ENCODE results near the gene RASAL2.

DNA sequence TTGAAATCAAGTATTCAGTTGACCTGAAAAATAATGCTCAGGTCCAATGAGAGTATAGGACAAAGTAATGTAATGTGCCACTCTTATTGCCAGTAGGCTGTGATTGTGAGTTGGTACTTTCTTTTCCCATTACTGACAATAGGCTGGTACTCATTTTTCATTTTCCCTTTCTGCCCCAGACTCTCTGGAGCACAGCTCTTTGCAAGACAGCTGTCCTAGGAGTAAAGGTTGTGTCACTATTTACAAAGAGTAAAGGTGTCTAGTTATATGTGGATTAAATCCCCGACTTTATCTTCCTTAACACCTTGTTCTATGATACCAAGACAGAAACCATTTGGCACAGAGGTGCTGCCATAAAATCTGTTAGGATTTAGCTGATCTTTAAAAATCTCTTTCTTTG, 32.3 kb upstream of the RASAL2 start:
- TF ChIP-seq, protein P1, sequence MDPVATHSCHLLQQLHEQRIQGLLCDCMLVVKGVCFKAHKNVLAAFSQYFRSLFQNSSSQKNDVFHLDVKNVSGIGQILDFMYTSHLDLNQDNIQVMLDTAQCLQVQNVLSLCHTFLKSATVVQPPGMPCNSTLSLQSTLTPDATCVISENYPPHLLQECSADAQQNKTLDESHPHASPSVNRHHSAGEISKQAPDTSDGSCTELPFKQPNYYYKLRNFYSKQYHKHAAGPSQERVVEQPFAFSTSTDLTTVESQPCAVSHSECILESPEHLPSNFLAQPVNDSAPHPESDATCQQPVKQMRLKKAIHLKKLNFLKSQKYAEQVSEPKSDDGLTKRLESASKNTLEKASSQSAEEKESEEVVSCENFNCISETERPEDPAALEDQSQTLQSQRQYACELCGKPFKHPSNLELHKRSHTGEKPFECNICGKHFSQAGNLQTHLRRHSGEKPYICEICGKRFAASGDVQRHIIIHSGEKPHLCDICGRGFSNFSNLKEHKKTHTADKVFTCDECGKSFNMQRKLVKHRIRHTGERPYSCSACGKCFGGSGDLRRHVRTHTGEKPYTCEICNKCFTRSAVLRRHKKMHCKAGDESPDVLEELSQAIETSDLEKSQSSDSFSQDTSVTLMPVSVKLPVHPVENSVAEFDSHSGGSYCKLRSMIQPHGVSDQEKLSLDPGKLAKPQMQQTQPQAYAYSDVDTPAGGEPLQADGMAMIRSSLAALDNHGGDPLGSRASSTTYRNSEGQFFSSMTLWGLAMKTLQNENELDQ (CRISPR knock-in tag; IDR thresholded peaks at IDR 0.05; ENCODE audit: borderline replicate concordance), result no peak
- TF ChIP-seq YY1 (IDR thresholded peaks at IDR 0.05; ENCODE audit: borderline replicate concordance in 1 of 3, control insufficient read depth in 1 of 3, extremely low read depth in 1 of 3, insufficient read depth in 3 of 3, insufficient read length in 1 of 3, insufficient replicate concordance in 2 of 3, low read depth in 1 of 3, low read length in 2 of 3) (no peak), ZNF431 (CRISPR knock-in tag; IDR thresholded peaks at IDR 0.05) (no peak), TCF7L2 (IDR thresholded peaks at IDR 0.05; ENCODE audit: low read depth, low read length) (no peak), CREM (IDR thresholded peaks at IDR 0.05; ENCODE audit: low read depth) (no peak), EZH2 (IDR thresholded peaks at IDR 0.05; ENCODE audit: borderline replicate concordance, low read depth, low read length) (no peak), PRPF4 (IDR thresholded peaks at IDR 0.05; ENCODE audit: insufficient read depth, low read depth, low read length, poor library complexity, severe bottlenecking) (no peak), FOSL1 (tag; conservative IDR thresholded peaks at IDR 0.05) (no peak), ZNF24 (IDR thresholded peaks at IDR 0.05) (no peak)
- TF ChIP-seq, protein P2, sequence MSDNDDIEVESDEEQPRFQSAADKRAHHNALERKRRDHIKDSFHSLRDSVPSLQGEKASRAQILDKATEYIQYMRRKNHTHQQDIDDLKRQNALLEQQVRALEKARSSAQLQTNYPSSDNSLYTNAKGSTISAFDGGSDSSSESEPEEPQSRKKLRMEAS (CRISPR knock-in tag; IDR thresholded peaks at IDR 0.05), result no peak
- TF ChIP-seq, protein P3, sequence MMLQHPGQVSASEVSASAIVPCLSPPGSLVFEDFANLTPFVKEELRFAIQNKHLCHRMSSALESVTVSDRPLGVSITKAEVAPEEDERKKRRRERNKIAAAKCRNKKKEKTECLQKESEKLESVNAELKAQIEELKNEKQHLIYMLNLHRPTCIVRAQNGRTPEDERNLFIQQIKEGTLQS (IDR thresholded peaks at IDR 0.05), result no peak
- TF ChIP-seq, protein P3 (CRISPR knock-in tag; conservative IDR thresholded peaks at IDR 0.05), result no peak
- TF ChIP-seq, protein P4, sequence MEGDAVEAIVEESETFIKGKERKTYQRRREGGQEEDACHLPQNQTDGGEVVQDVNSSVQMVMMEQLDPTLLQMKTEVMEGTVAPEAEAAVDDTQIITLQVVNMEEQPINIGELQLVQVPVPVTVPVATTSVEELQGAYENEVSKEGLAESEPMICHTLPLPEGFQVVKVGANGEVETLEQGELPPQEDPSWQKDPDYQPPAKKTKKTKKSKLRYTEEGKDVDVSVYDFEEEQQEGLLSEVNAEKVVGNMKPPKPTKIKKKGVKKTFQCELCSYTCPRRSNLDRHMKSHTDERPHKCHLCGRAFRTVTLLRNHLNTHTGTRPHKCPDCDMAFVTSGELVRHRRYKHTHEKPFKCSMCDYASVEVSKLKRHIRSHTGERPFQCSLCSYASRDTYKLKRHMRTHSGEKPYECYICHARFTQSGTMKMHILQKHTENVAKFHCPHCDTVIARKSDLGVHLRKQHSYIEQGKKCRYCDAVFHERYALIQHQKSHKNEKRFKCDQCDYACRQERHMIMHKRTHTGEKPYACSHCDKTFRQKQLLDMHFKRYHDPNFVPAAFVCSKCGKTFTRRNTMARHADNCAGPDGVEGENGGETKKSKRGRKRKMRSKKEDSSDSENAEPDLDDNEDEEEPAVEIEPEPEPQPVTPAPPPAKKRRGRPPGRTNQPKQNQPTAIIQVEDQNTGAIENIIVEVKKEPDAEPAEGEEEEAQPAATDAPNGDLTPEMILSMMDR (IDR thresholded peaks at IDR 0.05 in 2 of 3, conservative IDR thresholded peaks at IDR 0.05 in 1 of 3; ENCODE audit: insufficient read depth in 2 of 3, low read depth in 1 of 3, low read length in 3 of 3), result no peak
- TF ChIP-seq, protein P5, sequence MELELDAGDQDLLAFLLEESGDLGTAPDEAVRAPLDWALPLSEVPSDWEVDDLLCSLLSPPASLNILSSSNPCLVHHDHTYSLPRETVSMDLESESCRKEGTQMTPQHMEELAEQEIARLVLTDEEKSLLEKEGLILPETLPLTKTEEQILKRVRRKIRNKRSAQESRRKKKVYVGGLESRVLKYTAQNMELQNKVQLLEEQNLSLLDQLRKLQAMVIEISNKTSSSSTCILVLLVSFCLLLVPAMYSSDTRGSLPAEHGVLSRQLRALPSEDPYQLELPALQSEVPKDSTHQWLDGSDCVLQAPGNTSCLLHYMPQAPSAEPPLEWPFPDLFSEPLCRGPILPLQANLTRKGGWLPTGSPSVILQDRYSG (tag; conservative IDR thresholded peaks at IDR 0.05; ENCODE audit: low read depth), result no peak

Data from K562 (cell line).